ENCODE measurements around the gene TRAPPC11. TPM values are rescaled to one million over a fixed set of nuclear protein-coding genes. Genes with fewer than 3 reads are reported as not detected.

TRAPPC11 gene
- total RNA-seq, 4 donors from 2014 or later, result 34.6 to 84.1 (median 41.8) TPM

- no peaks in the 10 kb centered on the region for H3K9me3 ChIP-seq
- no peak overlapping the region for H3K27ac ChIP-seq
- 92 to 96% methylated on average over 12 of the region's 12 CpGs for WGBS, 2 donors
Measured at GRCh38 chr4:183670960-183671555, 12.0 kb downstream of the TRAPPC11 start.

GRCh38 chr4:183674153-183674552, 15.1 kb downstream of the TRAPPC11 start:
- 74 to 95% methylated on average over 3 of the region's 3 CpGs for WGBS, 2 donors

More at GRCh38 chr4:183670960-183671555, 12.0 kb downstream of the TRAPPC11 start:
- Histone ChIP-seq H3K4me1 (no peaks in the 10 kb centered on the region), H3K27me3 (no peaks in the 10 kb centered on the region), H3K36me3 (peaks cover 15 to 22% of the 10 kb centered on the region in 2 donors), H3K4me3 (replicated peaks in 1 of 3) (no peak overlapping the region)
- no peak for TF ChIP-seq POLR2A (IDR thresholded peaks at IDR 0.05)
- intact Hi-C loops (cut with DNase I), result no loop called here
- DNase-seq, result no peak

GRCh38 chr4:183675625-183676024, 16.5 kb downstream of the TRAPPC11 start:
- no peak for TF ChIP-seq CTCF (IDR thresholded peaks at IDR 0.05)
- no peak for TF ChIP-seq POLR2A (IDR thresholded peaks at IDR 0.05)
- DNase-seq, result no peak
- Histone ChIP-seq H3K4me1 (no peaks in the 10 kb centered on the region), H3K9me3 (no peaks in the 10 kb centered on the region), H3K4me3 (replicated peaks in 1 of 3) (no peak overlapping the region), H3K27ac (no peak overlapping the region), H3K27me3 (no peaks in the 10 kb centered on the region), H3K36me3 (peaks cover 0 to 7% of the 10 kb centered on the region in 2 donors)
- WGBS, 2 donors, result 82 to 92% methylated on average over 4 of the region's 4 CpGs
- intact Hi-C loops (cut with DNase I), result no loop called here

More at GRCh38 chr4:183674153-183674552, 15.1 kb downstream of the TRAPPC11 start:
- Histone ChIP-seq H3K9me3 (no peaks in the 10 kb centered on the region), H3K27ac (no peak overlapping the region), H3K4me1 (no peaks in the 10 kb centered on the region), H3K36me3 (peaks cover 8 to 12% of the 10 kb centered on the region in 2 donors), H3K27me3 (no peaks in the 10 kb centered on the region), H3K4me3 (replicated peaks in 1 of 3) (no peak overlapping the region)
- intact Hi-C loops (cut with DNase I), result no loop called here
- DNase-seq, result no peak
- TF ChIP-seq CTCF (IDR thresholded peaks at IDR 0.05) (no peak), POLR2A (IDR thresholded peaks at IDR 0.05) (no peak)

- intact Hi-C loops (cut with DNase I), result no loop called here
- Histone ChIP-seq H3K4me3 (replicated peaks in 1 of 3) (no peak overlapping the region), H3K36me3 (peaks cover 21 to 31% of the 10 kb centered on the region in 2 donors), H3K4me1 (no peaks in the 10 kb centered on the region), H3K9me3 (no peaks in the 10 kb centered on the region), H3K27ac (no peak overlapping the region), H3K27me3 (no peaks in the 10 kb centered on the region)
- TF ChIP-seq POLR2A (IDR thresholded peaks at IDR 0.05), result no peak
- no peak for TF ChIP-seq CTCF (IDR thresholded peaks at IDR 0.05)
- 94% methylated on average over 4 of the region's 4 CpGs for WGBS, 2 donors
- no peak for DNase-seq
Measured at GRCh38 chr4:183681119-183681518, 22.0 kb downstream of the TRAPPC11 start.

GRCh38 chr4:183686461-183686860, 27.4 kb downstream of the TRAPPC11 start:
- Histone ChIP-seq H3K27me3 (no peaks in the 10 kb centered on the region), H3K36me3 (peaks cover 30 to 43% of the 10 kb centered on the region in 2 donors), H3K4me3 (replicated peaks in 1 of 3) (no peak overlapping the region), H3K4me1 (no peaks in the 10 kb centered on the region), H3K9me3 (no peaks in the 10 kb centered on the region), H3K27ac (no peak overlapping the region)
- intact Hi-C loops (cut with DNase I), result no loop called here
- no peak for DNase-seq
- 88 to 89% methylated on average over 2 of the region's 2 CpGs for WGBS, 2 donors
- TF ChIP-seq POLR2A (IDR thresholded peaks at IDR 0.05), result no peak
- TF ChIP-seq CTCF (IDR thresholded peaks at IDR 0.05), result no peak

All from thyroid gland (tissue), 4 donors.